RKO (cell line): Measurements from ENCODE around the gene TBC1D8.
"Not testable (repeated sequence)": the region's sequence is repeated elsewhere in the genome, so short reads cannot be mapped to it uniquely, and the experiment has no call there.

Source experiments
- DNase-seq: peaks from one replicate; pipeline ENCODE4 v3.0.0-alpha.2; 2016; ENCODE audit warnings: low spot score

TBC1D8 gene

GRCh38 chr2:101151146-101151858, at the start of gene TBC1D8:
Gene TBC1D8, minus strand, starts transcription at chr2:101151382. Its CDS starts 129 bp downstream, at chr2:101151253.
- DNase-seq: peak; percentile 80

- DNase-seq: peak; percentile 31
These were observed 49.5 kb upstream of the TBC1D8 start for GRCh38 chr2:101200676-101201075.

- peak; percentile 17 for DNase-seq
These were observed 48.1 kb upstream of the TBC1D8 start for GRCh38 chr2:101199251-101199791.

- DNase-seq: no peak
These were observed 46.6 kb upstream of the TBC1D8 start for GRCh38 chr2:101197814-101198213.

- no peak for DNase-seq
These were observed 46.1 kb upstream of the TBC1D8 start for GRCh38 chr2:101197215-101197745.

DNA sequence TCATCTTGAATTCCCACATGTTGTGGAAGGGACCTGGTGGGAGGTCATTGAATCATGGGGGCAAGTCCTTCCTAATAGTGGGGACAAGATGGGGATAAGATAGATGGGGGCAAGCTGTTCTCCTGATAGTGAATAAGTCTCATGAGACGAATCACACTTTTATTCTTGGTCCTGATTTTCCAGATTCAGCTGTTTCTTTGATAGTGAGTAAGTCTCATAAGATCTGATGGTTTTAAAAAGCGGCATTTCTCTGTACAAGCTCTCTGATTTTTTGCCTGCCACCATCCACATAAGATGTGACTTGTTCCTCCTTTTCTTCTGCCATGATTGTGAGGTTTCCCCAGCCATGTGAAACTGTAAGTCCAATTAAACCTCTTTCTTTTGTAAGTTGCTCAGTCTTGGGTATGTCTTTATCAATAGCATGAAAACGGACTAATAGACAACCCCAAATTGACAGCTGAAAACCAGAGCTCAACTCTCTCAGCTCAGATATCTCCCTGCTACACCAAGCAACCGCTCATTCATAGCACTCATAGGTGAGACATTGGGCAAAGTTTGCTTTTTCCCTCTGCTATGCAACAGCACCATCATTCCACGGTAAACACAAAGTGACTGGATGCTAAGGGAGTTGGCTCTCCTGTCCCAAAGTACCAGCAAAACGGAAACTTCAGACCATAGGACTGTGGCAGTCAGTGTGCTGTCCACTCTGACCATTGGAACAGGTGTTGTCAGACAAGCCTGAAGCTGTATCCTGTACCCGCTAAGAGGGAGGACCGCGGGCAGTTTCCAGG, 44.9 kb upstream of the TBC1D8 start:
- DNase-seq: no peak

DNA sequence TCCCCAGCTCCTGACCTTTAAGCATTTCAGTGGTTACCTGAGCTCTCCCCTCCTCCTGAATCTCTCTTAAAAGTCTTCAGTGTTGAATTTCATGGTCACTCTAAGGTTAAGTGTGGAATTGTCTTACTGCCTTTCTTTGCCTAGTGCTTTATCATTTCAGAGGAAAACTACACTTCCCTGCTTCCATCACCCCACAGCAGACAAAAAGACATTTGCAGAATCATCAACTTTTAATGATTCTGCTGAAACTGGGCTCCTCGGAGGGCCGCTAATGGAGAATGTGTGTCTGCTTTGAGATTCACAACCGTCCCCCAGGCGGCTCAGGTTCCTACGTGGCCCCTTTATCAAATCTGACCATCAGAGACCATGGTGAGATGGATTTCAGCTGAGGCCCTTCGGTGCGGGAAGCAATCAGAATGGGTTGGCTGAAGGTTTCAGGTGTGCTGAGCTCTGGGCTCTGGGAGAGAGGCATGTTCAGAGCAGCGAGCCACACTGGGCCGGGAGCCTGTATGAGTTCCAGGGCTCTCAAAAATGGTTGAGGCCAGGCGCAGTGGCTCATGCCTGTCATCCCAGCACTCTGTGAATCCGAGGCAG, 41.9 kb upstream of the TBC1D8 start:
- DNase-seq: no peak

DNA sequence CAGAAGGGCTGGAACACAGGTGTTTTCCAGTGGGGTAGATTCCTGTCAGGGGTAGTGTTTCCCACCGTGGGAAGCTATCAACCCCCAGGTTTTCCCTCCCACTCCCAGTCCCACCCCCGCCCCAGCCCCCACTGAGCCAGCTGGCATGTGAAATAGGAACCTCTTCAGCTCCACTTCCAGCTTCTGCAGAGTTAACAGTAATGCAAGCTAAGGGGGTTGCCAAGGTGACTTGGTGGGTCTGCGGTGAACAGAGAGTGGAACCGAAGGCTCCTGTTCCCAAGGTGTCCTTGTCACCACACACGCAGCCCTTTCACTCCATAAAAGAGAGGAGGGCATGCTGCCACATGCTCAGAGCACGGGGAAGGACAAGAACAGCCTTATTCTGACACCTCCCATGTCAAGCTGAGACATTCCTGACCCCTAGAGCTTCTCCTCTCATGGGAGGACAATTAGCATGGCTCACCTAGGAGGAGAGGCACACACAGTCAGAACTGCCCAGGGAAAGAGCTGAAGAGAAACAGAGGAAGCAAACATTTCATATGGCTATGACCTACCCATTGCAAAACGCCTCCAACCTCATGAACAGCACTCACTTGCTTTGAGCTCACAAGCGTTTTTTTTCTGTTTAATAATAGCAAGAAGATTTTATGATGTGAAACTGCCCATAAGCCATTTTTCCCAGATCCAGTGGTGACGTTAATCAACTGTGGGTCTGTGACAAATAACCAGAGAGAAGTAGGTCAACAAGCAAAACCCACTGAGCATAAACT, 39.8 kb upstream of the TBC1D8 start:
- DNase-seq: no peak

DNA sequence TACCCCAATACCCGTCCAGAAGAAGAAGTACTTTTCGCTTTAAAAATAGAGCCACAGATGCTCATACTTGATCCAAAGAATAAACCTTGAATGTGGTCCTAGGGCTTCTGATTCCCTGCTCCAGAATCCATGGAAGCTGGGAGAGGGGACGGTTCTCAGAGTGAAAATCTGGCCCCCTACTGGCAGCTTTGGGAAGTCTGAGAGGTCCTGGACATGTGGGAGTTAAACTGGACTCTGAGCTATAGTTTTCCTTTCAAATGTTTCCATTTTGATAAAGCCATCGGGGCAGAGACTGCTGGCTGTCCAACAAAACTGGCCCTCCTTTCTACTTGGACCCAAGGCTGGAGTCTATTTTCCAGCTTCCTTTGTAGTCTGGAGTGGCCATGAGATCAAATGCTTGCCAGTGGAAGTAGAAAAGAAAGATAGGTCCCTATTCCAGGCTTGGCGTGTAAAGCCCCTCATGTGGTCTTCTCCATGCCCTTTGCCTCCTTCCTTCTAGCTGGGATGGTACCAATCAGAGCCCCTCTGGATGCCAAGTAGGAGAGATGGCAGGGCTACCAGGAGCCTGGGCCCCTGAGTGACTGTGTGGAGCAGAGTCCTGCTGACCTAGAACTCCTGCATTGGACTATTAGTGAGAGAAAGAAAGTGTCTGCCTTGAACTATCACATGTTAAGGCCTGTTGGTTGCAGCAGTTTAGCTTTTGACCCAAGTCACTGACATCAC, 37.7 kb upstream of the TBC1D8 start:
- DNase-seq: peak; percentile 18

- DNase-seq: no peak
These were observed 35.9 kb upstream of the TBC1D8 start for GRCh38 chr2:101187131-101187530.

DNA sequence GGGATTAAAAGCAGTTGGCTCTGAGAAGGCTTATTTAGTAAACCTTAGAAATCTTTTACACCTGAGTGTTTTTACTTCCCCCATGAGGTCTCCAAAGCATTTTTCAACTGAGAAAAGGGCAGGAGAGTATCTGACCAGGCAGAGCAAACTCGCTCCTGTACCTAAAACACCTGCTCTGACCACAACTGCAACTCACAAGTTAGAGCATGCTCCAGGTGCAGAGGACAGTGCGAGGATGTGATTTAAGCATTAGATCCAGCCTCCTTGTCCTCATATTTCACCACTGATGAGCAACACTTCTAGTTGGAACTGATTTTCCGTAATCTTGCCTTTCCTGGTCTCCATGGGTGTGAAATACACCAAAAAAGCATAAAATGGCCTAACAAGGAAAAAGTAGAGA, 34.5 kb upstream of the TBC1D8 start:
- DNase-seq: no peak

DNA sequence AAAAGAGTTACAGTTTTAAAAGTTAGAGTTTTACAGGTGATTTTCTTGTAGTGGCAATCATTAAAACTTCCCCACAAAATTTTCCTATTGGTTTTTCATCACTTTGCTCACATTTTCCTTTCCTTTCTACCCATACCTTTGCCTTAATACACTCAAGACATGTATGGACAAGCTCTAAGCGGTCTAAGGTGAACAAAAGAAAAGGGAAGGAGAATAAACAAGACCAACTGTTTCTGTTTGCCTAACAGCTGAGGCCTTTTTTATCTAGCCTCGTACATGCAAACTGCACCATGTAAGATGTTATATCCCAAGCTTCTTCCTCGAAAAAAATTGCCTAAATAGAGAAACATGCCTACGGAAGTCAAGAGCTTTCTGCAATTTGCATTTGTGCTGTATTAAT, 33.9 kb upstream of the TBC1D8 start:
- no peak for DNase-seq

GRCh38 chr2:101179982-101180381, 28.8 kb upstream of the TBC1D8 start:
- DNase-seq: no peak

DNA sequence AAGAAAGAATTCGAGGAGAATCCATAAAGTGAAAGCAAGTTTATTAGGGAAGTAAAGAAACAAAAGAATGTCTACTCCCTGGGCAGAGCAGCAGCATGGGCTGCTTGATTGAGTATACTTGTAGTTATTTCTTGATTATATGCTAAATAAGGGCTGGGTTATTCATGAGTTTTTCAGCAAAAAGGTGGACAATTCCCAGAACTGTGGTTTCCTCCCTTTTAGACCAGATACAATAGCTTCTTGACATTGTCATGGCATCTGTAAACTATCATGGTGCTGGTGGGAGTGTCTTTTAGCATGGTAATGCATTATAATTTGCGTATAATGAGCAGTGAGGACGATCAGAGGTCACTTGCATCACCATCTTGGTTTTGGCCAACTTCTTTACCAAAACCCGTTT, 25.6 kb upstream of the TBC1D8 start:
- DNase-seq: no peak

- DNase-seq: no peak
These were observed 24.8 kb upstream of the TBC1D8 start for GRCh38 chr2:101175991-101176390.

DNA sequence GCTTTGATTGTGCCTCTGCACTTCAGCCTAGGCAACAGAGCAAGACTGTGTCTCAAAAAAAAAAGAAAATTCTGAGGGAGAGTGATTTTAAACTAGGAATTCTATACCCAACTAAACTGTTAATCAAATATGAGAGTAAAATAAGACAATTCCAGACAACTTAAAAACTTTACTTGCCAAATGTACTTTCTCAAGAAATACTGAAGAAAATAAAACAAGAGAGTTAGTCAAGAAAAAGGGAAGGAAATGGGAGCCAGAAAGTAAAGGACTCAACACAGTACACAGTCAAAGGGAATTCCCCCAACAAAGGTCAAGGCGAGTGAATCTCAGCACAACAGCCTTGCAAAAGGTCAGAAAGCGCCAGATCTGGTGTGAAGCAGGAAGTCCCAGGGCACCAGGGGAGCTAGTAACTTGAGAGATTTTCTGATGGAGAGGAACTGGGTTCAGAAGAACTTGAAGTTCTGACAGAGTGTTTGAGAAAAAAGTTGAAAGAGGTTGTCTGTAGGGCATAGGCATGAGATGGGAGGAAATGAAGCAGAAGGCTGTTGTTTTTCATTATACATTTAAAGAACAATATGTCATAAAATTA, 22.6 kb upstream of the TBC1D8 start:
- DNase-seq: no peak

GRCh38 chr2:101169822-101170221, 18.6 kb upstream of the TBC1D8 start:
- DNase-seq: not testable (repeated sequence)

DNA sequence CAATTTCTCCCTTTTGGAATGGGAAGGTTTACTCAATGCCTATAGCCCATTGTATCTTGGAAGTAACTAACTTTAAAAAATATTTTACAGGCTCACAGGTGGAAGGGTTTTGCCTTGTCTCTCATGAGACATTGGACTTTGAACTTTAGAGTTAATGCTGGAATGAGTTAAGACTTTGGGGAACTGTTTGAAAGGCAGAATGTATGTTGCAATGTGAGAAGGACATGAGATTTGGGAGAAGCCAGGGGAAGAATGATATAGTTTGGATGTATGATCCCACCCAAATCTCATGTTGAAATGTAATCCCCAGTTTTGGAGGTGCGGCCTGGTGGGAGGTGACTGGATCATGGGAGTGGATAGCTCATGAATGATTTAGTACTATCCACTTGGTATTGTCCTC, 17.5 kb upstream of the TBC1D8 start:
- no peak for DNase-seq

GRCh38 chr2:101167532-101167931, 16.4 kb upstream of the TBC1D8 start:
- DNase-seq: not testable (repeated sequence)

GRCh38 chr2:101164021-101164420, 12.8 kb upstream of the TBC1D8 start:
- no peak for DNase-seq
